HG02870 (cell line): ENCODE data around the gene RALGDS.

ENCODE experiments used
- ATAC-seq: cut with Tn5 transposase; IDR thresholded peaks from one replicate; pipeline ENCODE4 v1.9.1; 2021; ENCODE audit warnings: mild to moderate bottlenecking, moderate library complexity; ENCODE audit not compliant: unreplicated experiment

RALGDS gene

GRCh38 chr9:133151601-133152525 lies 30.8 kb upstream of the RALGDS start:
- no peak for ATAC-seq

GRCh38 chr9:133151041-133151440 lies 30.0 kb upstream of the RALGDS start:
- no peak for ATAC-seq

- ATAC-seq: peak; percentile 55
Observed at GRCh38 chr9:133149130-133150015, 28.3 kb upstream of the RALGDS start.

- ATAC-seq: peak; percentile 5
Observed at GRCh38 chr9:133148199-133149129, 27.4 kb upstream of the RALGDS start.

GRCh38 chr9:133147412-133148198 lies 26.6 kb upstream of the RALGDS start:
- no peak for ATAC-seq

GRCh38 chr9:133146746-133147411 lies 25.8 kb upstream of the RALGDS start:
- ATAC-seq: no peak

GRCh38 chr9:133144904-133145851 lies 24.1 kb upstream of the RALGDS start:
- ATAC-seq: no peak

- peak; percentile 38 for ATAC-seq
Observed at GRCh38 chr9:133144142-133144903, 23.3 kb upstream of the RALGDS start.

GRCh38 chr9:133143639-133144141 lies 22.6 kb upstream of the RALGDS start:
- ATAC-seq: no peak

- no peak for ATAC-seq
Observed at GRCh38 chr9:133142684-133143622, 21.9 kb upstream of the RALGDS start.

- no peak for ATAC-seq
Observed at GRCh38 chr9:133141833-133142595, 21.0 kb upstream of the RALGDS start.

GRCh38 chr9:133140606-133141005 lies 19.6 kb upstream of the RALGDS start:
- ATAC-seq: no peak

- ATAC-seq: no peak
Observed at GRCh38 chr9:133140174-133140505, 19.1 kb upstream of the RALGDS start.

GRCh38 chr9:133139246-133140173 lies 18.5 kb upstream of the RALGDS start:
- ATAC-seq: no peak
